Fibroblast of villous mesenchyme (primary cell): Measurements from ENCODE around the gene ADGRG7. TPM values are rescaled to one million over a fixed set of nuclear protein-coding genes. Genes with fewer than 3 reads are reported as not detected.

ENCODE experiments used
- DNase-seq: peaks from one replicate; pipeline ENCODE4 v3.0.0-alpha.2; 2010; ENCODE audit warnings: low read depth
- H3K4me3 ChIP-seq: 2 replicates; pipeline ENCODE4 v1.5.1; 2011; ENCODE audit warnings: low read depth, mild to moderate bottlenecking, low read length
- CTCF ChIP-seq: IDR thresholded peaks from 2 replicates; pipeline ENCODE4 v1.5.1; 2012; ENCODE audit warnings: low read depth, mild to moderate bottlenecking, low read length; ENCODE audit not compliant: insufficient read depth
- total RNA-seq: library from RNA; depleted of rRNA; stranded (reverse); fragments of >200 nt; gene quantifications from 2 replicates; pipeline ENCODE4 v1.2.3, GENCODE V29; 2012

ADGRG7 gene
- not detected in 2 replicates for total RNA-seq

GRCh38 chr3:100609305-100609704 lies at the start of gene ADGRG7:
Gene ADGRG7 (plus strand): TSS chr3:100609601. CDS start chr3:100609857, 256 bp downstream.
- no peak within 1 kb of the TSS for H3K4me3 ChIP-seq
- DNase-seq = no peak
- no peak for TF ChIP-seq CTCF

GRCh38 chr3:100560426-100560825 lies 49.0 kb upstream of the ADGRG7 start:
- DNase-seq = no peak
- H3K4me3 ChIP-seq = no peak overlapping the region
- TF ChIP-seq CTCF = no peak

GRCh38 chr3:100561459-100562158 lies 47.8 kb upstream of the ADGRG7 start:
- DNase-seq = peak; percentile 54
- H3K4me3 ChIP-seq = no peak overlapping the region
- TF ChIP-seq CTCF = no peak

- TF ChIP-seq CTCF = no peak
- no peak overlapping the region for H3K4me3 ChIP-seq
- DNase-seq = no peak
These were observed 47.1 kb upstream of the ADGRG7 start for GRCh38 chr3:100562224-100562857.

- no peak for DNase-seq
- no peak for TF ChIP-seq CTCF
- no peak overlapping the region for H3K4me3 ChIP-seq
These were observed 46.2 kb upstream of the ADGRG7 start for GRCh38 chr3:100563228-100563627.

GRCh38 chr3:100563652-100564211 lies 45.7 kb upstream of the ADGRG7 start:
- no peak for DNase-seq
- no peak overlapping the region for H3K4me3 ChIP-seq
- no peak for TF ChIP-seq CTCF
